DND-41 (cell line): ENCODE data around the gene ABCB9.
"Not testable (repeated sequence)": the region's sequence is repeated elsewhere in the genome, so short reads cannot be mapped to it uniquely, and the experiment has no call there.

Experiments
- ATAC-seq: fragments of 200-7000 bp; cut with Tn5 transposase; 3 replicates; pipeline ENCODE4 v1.9.1; 2021; ENCODE audit warnings: low read depth; ENCODE audit not compliant: insufficient read depth
- DNase-seq: peaks from one replicate; pipeline ENCODE4 v3.0.0-alpha.2; 2020
- H2AFZ ChIP-seq: 2 replicates; pipeline ENCODE4 v1.6.0; 2012; ENCODE audit warnings: low read depth, low read length
- H3K27ac ChIP-seq: 2 replicates; pipeline ENCODE4 v1.5.1; 2012; ENCODE audit warnings: low read length, inconsistent platforms
- H3K27me3 ChIP-seq: fragments of 200-600 bp; sonication (generic); 2 replicates; pipeline ENCODE4 v1.6.0; 2012; ENCODE audit warnings: low read length, mild to moderate bottlenecking, inconsistent platforms; ENCODE audit not compliant: insufficient read depth, poor library complexity
- H3K36me3 ChIP-seq: 2 replicates; pipeline ENCODE4 v1.5.1; 2012; ENCODE audit warnings: low read length, inconsistent platforms; ENCODE audit not compliant: insufficient read depth
- H3K4me1 ChIP-seq: 2 replicates; pipeline ENCODE4 v1.5.1; 2012; ENCODE audit warnings: mild to moderate bottlenecking, low read length; ENCODE audit not compliant: insufficient read depth
- H3K4me2 ChIP-seq: 2 replicates; pipeline ENCODE4 v1.6.0; 2012; ENCODE audit warnings: mild to moderate bottlenecking, moderate library complexity, low read length, inconsistent platforms; ENCODE audit not compliant: insufficient read depth
- H3K4me3 ChIP-seq, 2 experiments: fragments of 200-600 bp in 1 of 2; shearing (Covaris generic) in 1 of 2; 2 replicates each; pipeline ENCODE4 v1.5.1; 2012 to 2016; ENCODE audit warnings: inconsistent platforms in 2 of 2, low read length in 2 of 2, mild to moderate bottlenecking in 2 of 2, low read depth in 1 of 2, moderate library complexity in 1 of 2
- H3K79me2 ChIP-seq: 2 replicates; pipeline ENCODE4 v1.6.0; 2012; ENCODE audit warnings: low read length, inconsistent platforms; ENCODE audit not compliant: insufficient read depth
- H3K9ac ChIP-seq: 2 replicates; pipeline ENCODE4 v1.6.0; 2012; ENCODE audit warnings: low read depth, mild to moderate bottlenecking, inconsistent platforms, low read length, moderate library complexity
- H3K9me3 ChIP-seq: 2 replicates; pipeline ENCODE4 v1.5.1; 2012; ENCODE audit warnings: low read length, moderate library complexity, mild to moderate bottlenecking, inconsistent platforms; ENCODE audit not compliant: insufficient read depth, severe bottlenecking
- H4K20me1 ChIP-seq: 2 replicates; pipeline ENCODE4 v1.6.0; 2012; ENCODE audit warnings: low read length; ENCODE audit not compliant: insufficient read depth
- EZH2 ChIP-seq: IDR thresholded peaks from 3 replicates; pipeline ENCODE4 v1.6.1; 2012; ENCODE audit warnings: borderline replicate concordance, low read depth, mild to moderate bottlenecking, moderate library complexity, low read length, inconsistent platforms; ENCODE audit not compliant: severe bottlenecking
- TF ChIP-seq, protein P1 (sequence below): IDR thresholded peaks from 2 replicates; pipeline ENCODE4 v1.5.1; 2012; ENCODE audit warnings: borderline replicate concordance, low read length, moderate library complexity, mild to moderate bottlenecking; ENCODE audit not compliant: poor library complexity, severe bottlenecking; ENCODE audit errors: extremely low read depth

ABCB9 gene

DNA sequence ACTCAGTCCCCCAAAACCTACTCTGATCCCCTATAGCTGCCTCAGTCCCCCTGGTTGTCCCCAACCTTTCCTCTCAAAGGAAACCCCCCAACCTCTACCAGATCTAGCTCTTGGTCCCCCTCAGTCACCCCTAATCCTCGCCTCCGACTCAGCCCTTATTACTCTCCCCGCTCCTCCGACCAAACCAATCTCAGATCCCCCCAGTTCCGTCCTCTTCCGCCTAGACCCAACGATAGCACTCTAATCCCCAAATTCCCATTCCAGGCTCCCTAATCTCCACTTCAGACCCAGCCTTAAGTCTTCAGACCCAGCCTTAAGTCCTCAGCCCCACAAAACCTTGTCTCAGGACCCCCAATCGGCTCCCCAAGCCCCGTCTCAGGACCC, 71.0 kb downstream of the ABCB9 start:
- Histone ChIP-seq H3K27me3 (no peaks in the 10 kb centered on the region), H2AFZ (peak overlapping the region; percentile 86), H3K4me1 (peaks cover 88% of the 10 kb centered on the region), H3K9ac (peak overlapping the region; percentile 83), H3K4me2 (peak overlapping the region; percentile 84), H3K79me2 (peaks cover 64% of the 10 kb centered on the region), H4K20me1 (peaks cover 15% of the 10 kb centered on the region; the same call in 1 of the 2 replicates), H3K4me3 (peak overlapping the region; percentile 88 to 89), H3K9me3 (no peaks in the 10 kb centered on the region), H3K36me3 (peaks cover 5% of the 10 kb centered on the region; the same call in 1 of the 2 replicates), H3K27ac (peak overlapping the region; percentile 66)
- DNase-seq = no peak
- no peak for ATAC-seq
- no peak for TF ChIP-seq EZH2
- TF ChIP-seq, protein P1, sequence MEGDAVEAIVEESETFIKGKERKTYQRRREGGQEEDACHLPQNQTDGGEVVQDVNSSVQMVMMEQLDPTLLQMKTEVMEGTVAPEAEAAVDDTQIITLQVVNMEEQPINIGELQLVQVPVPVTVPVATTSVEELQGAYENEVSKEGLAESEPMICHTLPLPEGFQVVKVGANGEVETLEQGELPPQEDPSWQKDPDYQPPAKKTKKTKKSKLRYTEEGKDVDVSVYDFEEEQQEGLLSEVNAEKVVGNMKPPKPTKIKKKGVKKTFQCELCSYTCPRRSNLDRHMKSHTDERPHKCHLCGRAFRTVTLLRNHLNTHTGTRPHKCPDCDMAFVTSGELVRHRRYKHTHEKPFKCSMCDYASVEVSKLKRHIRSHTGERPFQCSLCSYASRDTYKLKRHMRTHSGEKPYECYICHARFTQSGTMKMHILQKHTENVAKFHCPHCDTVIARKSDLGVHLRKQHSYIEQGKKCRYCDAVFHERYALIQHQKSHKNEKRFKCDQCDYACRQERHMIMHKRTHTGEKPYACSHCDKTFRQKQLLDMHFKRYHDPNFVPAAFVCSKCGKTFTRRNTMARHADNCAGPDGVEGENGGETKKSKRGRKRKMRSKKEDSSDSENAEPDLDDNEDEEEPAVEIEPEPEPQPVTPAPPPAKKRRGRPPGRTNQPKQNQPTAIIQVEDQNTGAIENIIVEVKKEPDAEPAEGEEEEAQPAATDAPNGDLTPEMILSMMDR = no peak

DNA sequence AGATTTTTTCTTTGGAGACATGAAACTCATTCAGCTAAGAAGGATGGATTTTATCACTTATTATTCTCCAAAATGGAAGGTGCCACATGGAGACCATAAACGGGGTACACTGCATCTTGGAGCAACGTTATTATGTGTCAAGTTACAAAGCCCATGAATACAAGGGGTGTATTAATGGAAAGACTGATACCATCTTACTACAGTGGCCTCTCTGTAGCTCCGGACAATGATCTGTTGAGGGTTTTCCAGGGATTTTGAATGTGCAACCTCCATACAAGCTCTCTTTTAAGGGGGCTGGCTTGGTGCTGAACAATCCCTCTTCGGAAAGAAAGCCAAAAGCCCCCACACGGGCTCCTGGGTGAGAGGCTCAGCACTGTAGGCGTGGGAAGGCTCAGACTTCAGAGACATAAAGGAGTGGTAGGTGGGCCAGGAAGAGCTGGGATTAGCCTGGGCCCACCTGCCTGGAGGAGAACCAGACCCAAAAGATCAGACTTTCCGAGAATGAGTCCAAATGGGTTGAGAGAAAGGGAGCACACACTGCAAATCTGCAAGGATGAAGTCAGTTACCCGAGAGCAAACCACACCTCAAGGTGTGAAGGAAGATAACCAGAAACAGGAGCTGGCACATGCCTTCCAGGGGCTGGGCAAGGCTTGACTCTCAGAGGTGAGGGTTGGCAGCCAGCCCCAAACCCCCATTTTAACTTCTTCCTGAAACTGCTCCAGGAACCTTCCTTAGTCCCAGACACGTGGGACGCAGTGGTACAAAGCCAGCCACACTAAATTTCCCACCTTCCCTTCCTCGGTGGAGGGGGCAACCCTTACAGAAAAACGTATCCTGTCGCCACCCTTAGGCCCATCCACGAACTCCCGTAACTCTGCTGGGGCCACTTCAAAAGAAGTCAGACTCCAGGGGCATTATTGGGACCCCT, 71.8 kb downstream of the ABCB9 start:
- Histone ChIP-seq H3K4me2 (peak overlapping the region; percentile 84), H3K27me3 (no peaks in the 10 kb centered on the region), H3K4me3 (peak overlapping the region; percentile 88 to 89; a peak in 3 of 4 replicates), H4K20me1 (peaks cover 15% of the 10 kb centered on the region; the same call in 1 of the 2 replicates), H3K4me1 (peaks cover 93% of the 10 kb centered on the region), H3K9ac (peak overlapping the region; percentile 83), H3K9me3 (no peaks in the 10 kb centered on the region), H3K36me3 (peaks cover 5% of the 10 kb centered on the region; the same call in 1 of the 2 replicates), H2AFZ (no peak overlapping the region), H3K79me2 (peaks cover 72% of the 10 kb centered on the region), H3K27ac (peak overlapping the region; percentile 66; the same call in 1 of the 2 replicates)
- no peak for DNase-seq
- ATAC-seq = no peak; the same call in 2 of the 3 replicates
- TF ChIP-seq, protein P1 = no peak
- TF ChIP-seq EZH2 = no peak

DNA sequence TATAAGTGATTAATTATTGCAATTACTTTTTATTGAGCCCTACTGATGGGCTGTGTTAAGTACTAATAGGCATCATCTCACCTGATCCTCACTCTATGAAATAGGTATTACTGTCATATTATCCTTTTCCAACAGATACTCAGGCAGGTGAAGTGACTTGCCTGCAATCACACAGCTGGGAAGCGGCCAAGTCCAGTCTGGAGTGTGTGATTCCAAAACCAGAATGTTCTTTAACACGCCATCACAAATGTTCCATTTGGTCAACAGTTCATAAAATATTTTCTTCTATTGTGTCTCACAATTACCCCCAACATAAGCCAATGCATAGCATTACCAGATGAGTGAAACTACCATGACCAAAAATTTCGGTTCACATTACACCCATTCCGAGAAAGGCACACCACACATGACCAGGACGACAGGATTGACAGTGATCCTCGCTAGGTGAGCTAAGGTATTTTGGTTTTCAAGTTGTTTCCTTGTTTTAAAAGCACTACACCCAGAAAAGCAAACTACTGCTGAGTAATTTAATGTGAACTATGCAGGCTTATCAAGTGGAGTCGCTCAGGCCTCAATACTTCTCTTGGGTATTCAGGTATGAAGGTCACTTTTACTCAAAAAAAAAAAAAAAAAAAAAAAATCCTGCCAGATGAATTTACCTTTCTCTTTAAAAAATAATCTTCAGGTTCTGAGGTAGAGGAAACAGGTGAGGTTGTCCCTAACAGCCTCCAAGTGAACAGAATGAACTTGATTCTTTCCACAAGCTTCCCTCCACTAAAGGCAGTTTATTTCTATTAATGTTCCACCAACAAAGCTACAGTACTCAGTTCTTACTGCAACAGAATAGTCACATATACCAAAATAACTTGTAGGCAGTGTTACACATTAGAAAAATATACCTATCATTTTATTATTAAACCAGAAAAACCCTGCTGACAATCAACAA, 72.8 kb downstream of the ABCB9 start:
- Histone ChIP-seq H3K27ac (no peak overlapping the region), H3K4me1 (peaks cover 93% of the 10 kb centered on the region), H3K4me2 (peak overlapping the region; percentile 84)

DNA sequence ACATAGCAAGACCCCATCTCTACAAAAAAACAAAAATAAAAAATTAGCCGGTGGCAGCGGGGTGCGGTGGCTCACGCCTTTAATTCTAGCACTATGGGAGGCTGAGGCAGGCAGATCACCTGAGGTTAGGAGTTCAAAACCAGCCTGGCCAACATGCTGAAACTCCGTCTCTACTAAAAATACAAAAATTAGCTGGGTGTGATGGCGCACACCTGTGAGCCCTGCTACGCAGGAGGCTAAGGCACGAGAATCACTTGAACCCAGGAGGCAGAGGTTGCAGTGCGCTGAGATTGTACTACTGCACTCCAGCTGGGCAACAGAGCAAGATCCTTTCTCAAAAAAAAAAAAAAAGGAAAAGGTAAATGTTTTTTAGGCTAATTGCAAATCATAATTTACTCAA, 73.5 kb downstream of the ABCB9 start:
- not testable (repeated sequence) for H3K4me2 ChIP-seq, H3K9ac ChIP-seq, H3K27ac ChIP-seq, H3K9me3 ChIP-seq, H2AFZ ChIP-seq, H3K27me3 ChIP-seq, DNase-seq, H3K36me3 ChIP-seq, H3K4me3 ChIP-seq, ATAC-seq
- Histone ChIP-seq H4K20me1 (peaks cover 27% of the 10 kb centered on the region), H3K4me1 (peaks cover 93% of the 10 kb centered on the region), H3K79me2 (peaks cover 84% of the 10 kb centered on the region)

More for the DNA sequence above, 72.8 kb downstream of the ABCB9 start:
- Histone ChIP-seq H2AFZ (no peak overlapping the region), H3K27me3 (no peaks in the 10 kb centered on the region), H3K9me3 (no peaks in the 10 kb centered on the region), H4K20me1 (peaks cover 21% of the 10 kb centered on the region), H3K9ac (no peak overlapping the region), H3K36me3 (peaks cover 5% of the 10 kb centered on the region; the same call in 1 of the 2 replicates), H3K79me2 (peaks cover 81% of the 10 kb centered on the region), H3K4me3 (no peak overlapping the region)
- no peak for ATAC-seq
- TF ChIP-seq, protein P1 = no peak
- no peak for TF ChIP-seq EZH2
- no peak for DNase-seq
